Natural killer cell (primary cell): ENCODE results near the gene RGS12. TPM values are rescaled to one million over a fixed set of nuclear protein-coding genes. Genes with fewer than 3 reads are reported as not detected.

Experiments used
- ATAC-seq, 3 donors: fragments of 150-1000 bp in 2 of 3; fragments of 200-7000 bp in 1 of 3; cut with Tn5 transposase; 1 replicate in 1 of 3; 2 replicates in 2 of 3; pipeline ENCODE4 v1.10.0; 2021; ENCODE audit warnings: mild to moderate bottlenecking in 2 of 3, moderate library complexity in 2 of 3
- DNase-seq, 2 donors: peaks; one replicate each; pipeline versions ENCODE4 v3.0.0 to v3.0.0-alpha.2; 2013 to 2021; ENCODE audit warnings: mixed read lengths in 1 of 2
- H3K27ac ChIP-seq: one replicate; pipeline ENCODE4 v1.5.1; 2013; ENCODE audit warnings: mild to moderate bottlenecking, low read length
- H3K27me3 ChIP-seq: one replicate; pipeline ENCODE4 v1.6.1; 2013; ENCODE audit warnings: low read length; ENCODE audit not compliant: control insufficient read depth, insufficient read depth
- H3K36me3 ChIP-seq: one replicate; pipeline ENCODE4 v1.6.1; 2013; ENCODE audit warnings: low read length; ENCODE audit not compliant: control insufficient read depth, insufficient read depth
- H3K4me1 ChIP-seq: one replicate; pipeline ENCODE4 v1.6.1; 2013; ENCODE audit warnings: low read length; ENCODE audit not compliant: control insufficient read depth, insufficient read depth
- H3K4me3 ChIP-seq: one replicate; pipeline ENCODE4 v1.5.1; 2013; ENCODE audit warnings: low read length
- H3K9me3 ChIP-seq: one replicate; pipeline ENCODE4 v1.6.1; 2013; ENCODE audit warnings: low read length; ENCODE audit not compliant: control insufficient read depth, insufficient read depth
- H3K27ac Mint-ChIP-seq, 2 donors: one replicate each; pipeline ENCODE4 v1.8.0; 2022; ENCODE audit warnings: mild to moderate bottlenecking in 2 of 2, mixed read lengths in 2 of 2, moderate library complexity in 1 of 2
- H3K27me3 Mint-ChIP-seq, 2 donors: one replicate each; pipeline ENCODE4 v1.8.0; 2022; ENCODE audit warnings: low read depth in 2 of 2, mixed read lengths in 2 of 2
- H3K36me3 Mint-ChIP-seq: one replicate; pipeline ENCODE4 v1.8.0; 2022; ENCODE audit warnings: mixed read lengths
- H3K4me1 Mint-ChIP-seq, 2 donors: one replicate each; pipeline ENCODE4 v1.8.0; 2022; ENCODE audit warnings: mixed read lengths in 2 of 2
- H3K4me3 Mint-ChIP-seq: one replicate; pipeline ENCODE4 v1.8.0; 2022; ENCODE audit warnings: mild to moderate bottlenecking, moderate library complexity, mixed read lengths
- H3K9me3 Mint-ChIP-seq, 2 donors: one replicate each; pipeline ENCODE4 v1.8.0; 2022; ENCODE audit warnings: mixed read lengths in 2 of 2
- WGBS: methylation state at CpG from one replicate; pipeline ENCODE4 v1.1.7; 2013; ENCODE audit warnings: missing lambda C conversion rate; ENCODE audit not compliant: insufficient coverage; 5-methylcytosine and 5-hydroxymethylcytosine counted together
- intact Hi-C: fragments of 100-400 bp; cut with micrococcal nuclease; formaldehyde crosslinking; loops from one replicate; pipeline ENCODE4 v1.14.2; 2022
- total RNA-seq, 4 donors: library from RNA; stranded (reverse); fragments of 120-200 nt in 1 of 4; gene quantifications; one replicate each; pipeline versions ENCODE4 v1.2.3 to v1.2.4, GENCODE V29; 2013 to 2022
- TF ChIP-seq, protein P1 (sequence below): fragments of 200-600 bp; IDR thresholded peaks from one replicate; pipeline ENCODE4 v1.8.0; 2022; ENCODE audit warnings: antibody characterized with exemption

Gene RGS12
- total RNA-seq, 3 donors from 2014 or later (not counting 1 experiment from before 2014, with no cell fraction given) = 10.5 to 12.3 (median 10.6) TPM

DNA sequence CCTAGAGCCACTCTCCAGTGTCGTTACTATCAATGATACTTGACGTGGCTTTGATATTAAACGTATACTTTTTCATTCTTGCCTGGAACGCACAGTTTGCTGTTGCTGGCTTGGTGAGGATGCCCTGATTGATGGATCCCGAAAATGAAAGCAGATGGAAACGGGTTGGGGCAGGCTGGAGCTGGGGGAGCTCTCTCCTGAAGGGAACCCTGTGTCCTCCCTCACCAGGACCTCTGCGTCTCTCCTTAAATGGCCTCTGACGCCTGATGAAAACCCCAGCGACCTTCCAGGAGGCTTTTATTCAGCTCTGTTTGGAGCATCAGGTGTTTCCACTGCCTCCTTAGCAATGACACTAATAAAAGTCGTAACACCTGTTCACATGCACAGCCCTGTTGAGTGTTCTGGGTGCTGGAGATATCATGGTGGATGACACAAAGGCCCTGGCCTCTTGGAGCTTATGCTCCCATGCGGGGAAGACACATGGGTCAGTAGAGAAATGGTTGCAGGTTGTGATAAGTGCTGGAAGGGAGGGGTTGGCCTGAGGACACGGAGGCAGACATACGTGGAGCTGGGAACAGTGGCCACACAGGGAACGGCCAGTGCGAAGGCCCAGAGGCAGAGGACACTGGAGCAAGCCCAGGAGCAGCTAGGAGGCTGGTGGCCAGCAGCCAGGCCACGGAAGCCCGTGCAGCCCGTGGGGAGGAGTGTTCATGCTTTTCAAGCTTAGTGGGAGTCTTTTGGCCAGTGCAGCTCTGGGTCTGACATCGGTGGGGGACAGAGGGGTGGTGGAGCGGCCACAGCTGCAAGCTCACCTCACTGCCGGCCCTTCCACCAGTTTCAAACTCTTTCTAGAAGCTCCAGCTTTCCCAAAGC, 36.4 kb upstream of the RGS12 start:
- DNase-seq (no peak), ATAC-seq (no peak)
- Histone ChIP-seq H3K27ac (no peak overlapping the region), H3K36me3 (peaks cover 2% of the 10 kb centered on the region), H3K9me3 (no peaks in the 10 kb centered on the region), H3K27me3 (no peaks in the 10 kb centered on the region), H3K4me3 (no peak overlapping the region), H3K4me1 (no peaks in the 10 kb centered on the region)
- TF ChIP-seq, protein P1, sequence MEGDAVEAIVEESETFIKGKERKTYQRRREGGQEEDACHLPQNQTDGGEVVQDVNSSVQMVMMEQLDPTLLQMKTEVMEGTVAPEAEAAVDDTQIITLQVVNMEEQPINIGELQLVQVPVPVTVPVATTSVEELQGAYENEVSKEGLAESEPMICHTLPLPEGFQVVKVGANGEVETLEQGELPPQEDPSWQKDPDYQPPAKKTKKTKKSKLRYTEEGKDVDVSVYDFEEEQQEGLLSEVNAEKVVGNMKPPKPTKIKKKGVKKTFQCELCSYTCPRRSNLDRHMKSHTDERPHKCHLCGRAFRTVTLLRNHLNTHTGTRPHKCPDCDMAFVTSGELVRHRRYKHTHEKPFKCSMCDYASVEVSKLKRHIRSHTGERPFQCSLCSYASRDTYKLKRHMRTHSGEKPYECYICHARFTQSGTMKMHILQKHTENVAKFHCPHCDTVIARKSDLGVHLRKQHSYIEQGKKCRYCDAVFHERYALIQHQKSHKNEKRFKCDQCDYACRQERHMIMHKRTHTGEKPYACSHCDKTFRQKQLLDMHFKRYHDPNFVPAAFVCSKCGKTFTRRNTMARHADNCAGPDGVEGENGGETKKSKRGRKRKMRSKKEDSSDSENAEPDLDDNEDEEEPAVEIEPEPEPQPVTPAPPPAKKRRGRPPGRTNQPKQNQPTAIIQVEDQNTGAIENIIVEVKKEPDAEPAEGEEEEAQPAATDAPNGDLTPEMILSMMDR = no peak
- Mint-ChIP-seq H3K27me3 (no peaks in the 10 kb centered on the region), H3K9me3 (no peaks in the 10 kb centered on the region), H3K4me3 (no peak overlapping the region), H3K27ac (no peak overlapping the region), H3K36me3 (no peaks in the 10 kb centered on the region), H3K4me1 (no peaks in the 10 kb centered on the region)
- 89% methylated on average over 21 of the region's 21 CpGs for WGBS
- intact Hi-C loops = no loop called here

DNA sequence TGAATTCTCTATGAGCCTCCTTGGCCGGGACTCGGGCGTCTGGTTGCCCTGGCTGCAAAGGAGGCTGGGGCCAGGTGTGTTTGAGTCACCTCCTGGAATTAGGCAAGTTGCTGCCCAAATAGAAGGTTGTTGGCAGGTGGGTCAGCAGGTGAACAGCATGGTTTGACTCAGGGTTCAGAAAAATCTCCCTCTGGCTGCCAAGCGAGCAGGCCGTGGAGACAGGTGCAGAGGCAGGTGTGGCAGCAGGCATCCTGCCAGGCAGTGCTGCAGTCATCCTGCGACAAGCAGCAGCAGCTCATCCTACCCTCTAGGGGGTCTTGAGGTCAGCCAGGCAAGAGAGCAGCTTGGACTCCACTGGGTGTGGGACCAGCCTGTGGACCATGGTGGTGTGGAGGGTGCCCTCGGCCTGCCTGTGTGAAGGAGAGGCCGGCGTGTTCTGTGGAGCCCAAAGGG, 35.7 kb upstream of the RGS12 start:
- H3K4me1 ChIP-seq = no peaks in the 10 kb centered on the region
- DNase-seq (no peak), ATAC-seq (no peak)
- H3K9me3 Mint-ChIP-seq = no peaks in the 10 kb centered on the region
- H3K36me3 ChIP-seq = peaks cover 2% of the 10 kb centered on the region
- intact Hi-C loops = no loop called here
- H3K27ac Mint-ChIP-seq = no peak overlapping the region
- WGBS = 87% methylated on average over 9 of the region's 9 CpGs
- no peak overlapping the region for H3K4me3 Mint-ChIP-seq
- no peaks in the 10 kb centered on the region for H3K27me3 ChIP-seq
- H3K27ac ChIP-seq = no peak overlapping the region
- no peak overlapping the region for H3K4me3 ChIP-seq
- no peaks in the 10 kb centered on the region for H3K9me3 ChIP-seq
- H3K36me3 Mint-ChIP-seq = no peaks in the 10 kb centered on the region
- no peaks in the 10 kb centered on the region for H3K4me1 Mint-ChIP-seq
- no peaks in the 10 kb centered on the region for H3K27me3 Mint-ChIP-seq
- TF ChIP-seq, protein P1 = no peak

DNA sequence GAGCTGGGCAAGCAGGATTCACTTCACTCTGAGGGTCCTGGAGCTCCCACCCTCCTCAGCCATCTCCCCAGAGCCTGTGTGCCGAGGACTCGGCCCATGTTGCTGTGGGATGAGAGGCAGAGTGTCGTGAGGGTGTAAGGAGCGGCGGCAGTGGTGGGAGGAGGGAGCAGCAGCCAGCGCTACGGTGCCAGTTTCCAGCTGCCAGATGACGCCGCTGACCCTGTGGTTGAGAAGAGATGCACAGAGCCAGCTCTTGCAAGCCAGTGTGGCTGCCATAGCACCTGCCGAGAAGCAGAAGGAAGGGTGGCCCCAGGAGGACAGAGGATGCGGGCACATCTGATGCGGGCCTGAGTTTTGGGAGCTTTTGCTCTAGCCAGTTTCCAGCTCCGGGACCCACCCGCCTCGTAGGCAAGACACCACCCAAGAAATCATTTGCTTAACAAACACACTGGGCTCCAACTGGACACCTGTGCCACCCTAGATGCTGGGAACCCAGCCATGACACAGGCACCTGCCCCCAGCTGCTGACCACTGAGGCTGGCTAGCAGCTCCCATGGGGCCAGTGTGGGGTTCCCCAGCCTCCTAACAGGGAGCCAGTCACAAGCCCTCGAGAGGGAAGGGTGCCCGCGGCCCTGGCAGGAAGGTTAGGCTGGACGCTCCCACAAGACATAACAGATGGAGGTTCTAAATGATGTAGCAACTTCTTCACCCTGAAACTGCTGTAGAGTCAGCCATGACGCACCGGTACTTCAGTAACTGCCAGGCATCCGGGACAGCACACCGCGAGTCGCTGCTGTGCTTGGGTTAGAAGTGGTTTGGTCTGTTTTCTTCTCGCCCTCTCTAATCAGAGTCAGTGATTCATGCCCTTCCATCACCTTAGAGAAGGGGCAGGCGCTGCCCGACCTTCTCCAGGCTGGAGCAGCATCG, 35.0 kb upstream of the RGS12 start:
- no peak overlapping the region for H3K27ac Mint-ChIP-seq
- no peak overlapping the region for H3K4me3 Mint-ChIP-seq
- Histone ChIP-seq H3K36me3 (peaks cover 2% of the 10 kb centered on the region), H3K4me3 (no peak overlapping the region), H3K27ac (no peak overlapping the region), H3K4me1 (no peaks in the 10 kb centered on the region), H3K27me3 (no peaks in the 10 kb centered on the region), H3K9me3 (no peaks in the 10 kb centered on the region)
- no peaks in the 10 kb centered on the region for H3K27me3 Mint-ChIP-seq
- ATAC-seq (no peak), DNase-seq (no peak)
- TF ChIP-seq, protein P1 = no peak
- WGBS = 78% methylated on average over 29 of the region's 29 CpGs
- intact Hi-C loops = no loop called here
- H3K9me3 Mint-ChIP-seq = no peaks in the 10 kb centered on the region
- no peaks in the 10 kb centered on the region for H3K4me1 Mint-ChIP-seq
- H3K36me3 Mint-ChIP-seq = no peaks in the 10 kb centered on the region
